HepG2 (cell line): Measurements from ENCODE around the gene THADA. TPM values are rescaled to one million over a fixed set of nuclear protein-coding genes. Genes with fewer than 3 reads are reported as not detected.

Experiments
- ATF3 ChIP-seq: sonication (generic); formaldehyde crosslinking; IDR thresholded peaks from 2 replicates; pipeline ENCODE4 v1.4.0; 2020; ENCODE audit warnings: missing genetic modification reagents
- CEBPB ChIP-seq: IDR thresholded peaks from 2 replicates; pipeline ENCODE4 v1.6.1; 2011; ENCODE audit warnings: low read depth, low read length, improper control_type of control experiment, borderline replicate concordance
- EEA1 ChIP-seq: sonication (generic); formaldehyde crosslinking; IDR thresholded peaks from 2 replicates; pipeline ENCODE4 v1.5.1; 2020; ENCODE audit warnings: mild to moderate bottlenecking, missing genetic modification reagents, borderline replicate concordance
- EED ChIP-seq: sonication (generic); formaldehyde crosslinking; IDR thresholded peaks from 2 replicates; pipeline ENCODE4 v1.5.0; 2020; ENCODE audit warnings: mild to moderate bottlenecking, missing genetic modification reagents
- EP300 ChIP-seq, 3 experiments: sonication (generic) in 1 of 3; formaldehyde crosslinking in 1 of 3; IDR thresholded peaks; 2 replicates each; pipeline versions ENCODE4 v1.5.1 to v1.6.1; 2011 to 2020; ENCODE audit warnings: low read depth in 2 of 3, low read length in 2 of 3, borderline replicate concordance in 1 of 3, improper control_type of control experiment in 1 of 3, mild to moderate bottlenecking in 1 of 3, missing genetic modification reagents in 1 of 3, moderate library complexity in 1 of 3
- HMGA1 ChIP-seq: sonication (generic); formaldehyde crosslinking; conservative IDR thresholded peaks from 2 replicates; pipeline ENCODE4 v1.4.0; 2020; ENCODE audit warnings: missing genetic modification reagents
- KMT2B ChIP-seq: IDR thresholded peaks from 2 replicates; pipeline ENCODE4 v1.6.1; 2016; ENCODE audit warnings: missing genetic modification reagents, missing compliant biosample characterization
- MIER2 ChIP-seq: IDR thresholded peaks from 2 replicates; pipeline ENCODE4 v1.6.1; 2016; ENCODE audit warnings: missing biosample characterization, missing genetic modification reagents
- MTA1 ChIP-seq: sonication (generic); formaldehyde crosslinking; IDR thresholded peaks from 2 replicates; pipeline ENCODE4 v1.4.0; 2020; ENCODE audit warnings: missing genetic modification reagents, mild to moderate bottlenecking, borderline replicate concordance
- NR2F2 ChIP-seq: IDR thresholded peaks from 2 replicates; pipeline ENCODE4 v1.6.1; 2012; ENCODE audit warnings: low read depth, inconsistent platforms, borderline replicate concordance
- SALL1 ChIP-seq: sonication (generic); formaldehyde crosslinking; IDR thresholded peaks from 2 replicates; pipeline ENCODE4 v1.8.0; 2022; ENCODE audit warnings: mild to moderate bottlenecking, missing genetic modification reagents
- SMAD3 ChIP-seq: sonication (generic); formaldehyde crosslinking; IDR thresholded peaks from 2 replicates; pipeline ENCODE4 v1.4.0; 2020; ENCODE audit warnings: missing genetic modification reagents
- SMARCC2 ChIP-seq: fragments of 450-650 bp; IDR thresholded peaks from 2 replicates; pipeline ENCODE4 v1.6.1; 2017; ENCODE audit warnings: antibody characterized with exemption, mild to moderate bottlenecking
- TFE3 ChIP-seq: IDR thresholded peaks from 2 replicates; pipeline ENCODE4 v1.6.1; 2016
- TMF1 ChIP-seq: sonication (generic); formaldehyde crosslinking; IDR thresholded peaks from 2 replicates; pipeline ENCODE4 v1.8.1; 2022; ENCODE audit warnings: low read depth, missing genetic modification reagents
- UBTF ChIP-seq: sonication (generic); formaldehyde crosslinking; IDR thresholded peaks from 2 replicates; pipeline ENCODE4 v1.4.0; 2020; ENCODE audit warnings: mild to moderate bottlenecking, missing genetic modification reagents
- ZNF180 ChIP-seq: sonication (generic); formaldehyde crosslinking; IDR thresholded peaks from 2 replicates; pipeline ENCODE4 v1.4.0; 2020; ENCODE audit warnings: low read depth, missing genetic modification reagents, borderline replicate concordance
- ZNF280D ChIP-seq: sonication (generic); formaldehyde crosslinking; IDR thresholded peaks from 2 replicates; pipeline ENCODE4 v1.5.1; 2020; ENCODE audit warnings: mild to moderate bottlenecking, missing genetic modification reagents
- ZNF513 ChIP-seq: sonication (generic); formaldehyde crosslinking; conservative IDR thresholded peaks from 2 replicates; pipeline ENCODE4 v1.5.0; 2020; ENCODE audit warnings: missing genetic modification reagents
- ZNF737 ChIP-seq: sonication (generic); formaldehyde crosslinking; IDR thresholded peaks from 2 replicates; pipeline ENCODE4 v1.5.0; 2020; ENCODE audit warnings: missing genetic modification reagents, mild to moderate bottlenecking, borderline replicate concordance
- ZNF773 ChIP-seq: sonication (generic); formaldehyde crosslinking; IDR thresholded peaks from 2 replicates; pipeline ENCODE4 v1.4.0; 2020; ENCODE audit warnings: missing genetic modification reagents, borderline replicate concordance
- polyA plus RNA-seq, 8 experiments: library from polyadenylated mRNA; depleted of rRNA in 3 of 8; stranded (reverse) in 7 of 8; unstranded in 1 of 8; fragments of >200 nt; fragmentation: Illumina TruSeq in 4 of 8; extraction: Trizol in 4 of 8; gene quantifications; 2 replicates each; pipeline versions ENCODE4 v1.2.1 to v1.2.3, GENCODE V29; 2011 to 2016; ENCODE audit warnings: low read depth in 4 of 8, missing spikeins in 1 of 8, mixed read lengths in 1 of 8; ENCODE audit not compliant: insufficient read depth in 1 of 8
- total RNA-seq, 5 experiments: library from RNA; depleted of rRNA; stranded (reverse); fragments of >200 nt; fragmentation: Illumina TruSeq; extraction: Trizol; gene quantifications; 2 replicates each; pipeline ENCODE4 v1.2.3, GENCODE V29; 2016; ENCODE audit warnings: low read depth in 1 of 5

THADA gene
- total and polyA plus RNA-seq, 2 of the 13 experiments (the other 11 are each of a cell fraction or from before 2014, with no cell fraction given) = 12.7 to 21.7 TPM

GRCh38 chr2:43332653-43333052, 263.2 kb downstream of the THADA start (continued):
- peak in 1 of 2 experiments; percentile 67; a peak in 1 of 4 replicates for TF ChIP-seq EP300 (IDR thresholded peaks at IDR 0.05; ENCODE audit: low read depth in 2 of 2, low read length in 2 of 2)
- no peak for TF ChIP-seq EP300 (CRISPR knock-in tag; IDR thresholded peaks at IDR 0.05; ENCODE audit: borderline replicate concordance)
- no peak for TF ChIP-seq SMARCC2
- TF ChIP-seq NR2F2 = peak; percentile 52; the same call in 1 of the 2 replicates
- no peak for TF ChIP-seq UBTF (CRISPR knock-in tag)
- TF ChIP-seq MIER2 (CRISPR knock-in tag) = no peak
- no peak for TF ChIP-seq ZNF180
- TF ChIP-seq ZNF737 (CRISPR knock-in tag) = no peak
- no peak for TF ChIP-seq MTA1 (CRISPR knock-in tag)
- no peak for TF ChIP-seq TMF1 (CRISPR knock-in tag)
- TF ChIP-seq KMT2B (CRISPR knock-in tag) = no peak
- peak; percentile 60; the same call in 1 of the 2 replicates for TF ChIP-seq CEBPB
- TF ChIP-seq ZNF773 (CRISPR knock-in tag) = no peak
- no peak for TF ChIP-seq ZNF513 (CRISPR knock-in tag)
- TF ChIP-seq EED (CRISPR knock-in tag) = no peak
- TF ChIP-seq SMAD3 (CRISPR knock-in tag) = no peak
- no peak for TF ChIP-seq TFE3 (CRISPR knock-in tag)
- no peak for TF ChIP-seq HMGA1 (CRISPR knock-in tag)
- TF ChIP-seq ATF3 (CRISPR knock-in tag) = no peak
- TF ChIP-seq SALL1 (CRISPR knock-in tag) = peak; percentile 66; the same call in 1 of the 2 replicates
- no peak for TF ChIP-seq EEA1 (CRISPR knock-in tag)
- TF ChIP-seq ZNF280D (CRISPR knock-in tag) = no peak
